ENCODE data around the gene PROX1.
"Not testable (repeated sequence)": the region's sequence is repeated elsewhere in the genome, so short reads cannot be mapped to it uniquely, and the experiment has no call there.

PROX1 gene

DNA sequence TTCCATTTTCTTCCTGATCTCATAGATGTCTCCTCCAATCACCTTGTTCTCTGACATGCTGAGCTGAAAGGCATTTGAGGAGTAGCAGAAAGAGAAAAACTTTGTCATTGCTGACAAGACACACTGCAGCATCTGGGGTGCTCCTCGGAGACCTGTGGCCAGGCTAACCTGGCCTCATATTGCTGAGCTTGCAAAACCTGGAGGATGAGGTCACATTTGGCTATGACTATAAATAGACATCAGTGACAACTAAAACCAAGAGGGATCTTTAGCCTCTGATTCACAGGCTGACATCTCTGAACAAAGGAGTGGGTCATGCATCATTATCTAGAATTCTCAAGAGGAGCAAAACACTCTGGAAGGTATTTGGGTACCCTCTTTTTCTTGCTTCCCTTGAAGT lies 83.7 kb downstream of the PROX1 start:
- DNase-seq (ENCODE audit: low read depth) = no peak

GRCh38 chr1:214072426-214073157 lies 84.8 kb downstream of the PROX1 start:
- no peak for DNase-seq (ENCODE audit: low read depth)

- DNase-seq (ENCODE audit: low read depth) = no peak
Observed at GRCh38 chr1:214074477-214074876, 86.7 kb downstream of the PROX1 start.

DNA sequence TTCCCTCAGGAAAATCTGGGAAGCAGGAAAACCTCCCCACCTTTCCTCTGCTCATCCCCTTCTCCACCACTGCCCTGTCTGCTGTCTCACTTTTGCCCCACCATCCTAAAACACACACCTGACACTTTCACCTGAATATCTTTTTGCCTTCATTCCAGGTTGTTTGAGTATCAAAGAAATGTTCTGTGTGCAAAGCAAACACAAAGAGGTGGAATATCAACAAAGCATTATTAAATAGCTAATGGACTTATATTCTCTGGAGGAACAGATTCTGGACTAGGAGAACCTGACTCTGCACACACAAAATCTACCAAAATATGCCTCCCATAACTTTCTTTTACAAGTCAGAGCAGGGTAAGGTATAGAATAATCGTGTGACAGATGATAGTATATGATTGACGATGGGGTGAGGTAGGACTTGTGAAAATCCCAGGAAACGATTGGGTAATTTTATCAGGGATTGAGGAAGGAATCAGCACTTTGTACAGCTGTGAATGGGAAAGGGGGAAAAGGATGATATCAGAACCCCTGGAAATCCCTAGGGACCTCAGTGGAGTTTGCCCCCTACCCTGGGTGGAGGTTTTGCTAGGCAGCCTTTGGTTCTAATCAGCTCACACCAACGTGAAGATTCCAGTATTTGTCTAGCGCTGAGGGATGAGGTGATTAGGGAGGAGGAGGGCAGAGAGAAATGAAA lies 87.7 kb downstream of the PROX1 start:
- DNase-seq (ENCODE audit: low read depth) = no peak

GRCh38 chr1:214075999-214076707 lies 88.4 kb downstream of the PROX1 start:
- DNase-seq (ENCODE audit: low read depth) = no peak

DNA sequence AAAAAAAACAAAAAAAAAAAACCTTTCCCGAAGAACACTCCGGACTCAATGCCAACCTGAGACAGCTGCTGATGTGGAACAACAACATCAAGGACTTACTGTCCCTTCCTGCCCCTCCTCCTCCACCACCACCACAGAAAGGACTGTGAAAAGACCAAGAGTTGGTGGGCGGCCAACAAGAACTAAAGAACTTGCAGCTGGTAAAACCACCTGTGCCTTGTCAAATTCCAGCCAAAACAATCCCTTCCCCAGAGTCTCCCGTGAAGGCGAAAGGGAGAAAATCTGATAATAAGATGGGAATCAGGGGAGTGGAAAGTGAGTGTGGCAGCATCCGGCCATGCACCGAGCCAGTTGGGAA lies 88.9 kb downstream of the PROX1 start:
- no peak for DNase-seq (ENCODE audit: low read depth)

GRCh38 chr1:214078950-214079349 lies 91.2 kb downstream of the PROX1 start:
- no peak for DNase-seq (ENCODE audit: low read depth)

DNA sequence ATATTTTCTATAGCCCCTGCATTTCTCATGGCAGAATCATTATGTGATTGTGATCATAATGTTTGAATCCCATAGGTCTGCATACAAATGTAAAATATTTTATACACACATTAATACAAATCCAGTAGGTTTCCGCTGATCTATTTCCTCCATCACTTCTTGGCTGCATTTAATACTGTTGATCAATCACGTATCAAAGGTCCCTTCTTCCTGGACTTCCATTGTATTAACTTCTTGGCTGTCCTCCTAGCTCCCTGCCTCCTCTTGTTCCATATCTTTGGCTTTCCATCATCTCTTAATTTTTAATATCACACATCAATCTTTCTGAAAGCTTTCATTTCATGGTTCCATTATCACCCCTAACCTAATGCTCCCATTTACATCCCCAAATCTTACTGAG lies 97.6 kb downstream of the PROX1 start:
- no peak for DNase-seq (ENCODE audit: low read depth)

- DNase-seq (ENCODE audit: low read depth) = no peak
Observed at GRCh38 chr1:214086945-214087344, 99.2 kb downstream of the PROX1 start.

DNA sequence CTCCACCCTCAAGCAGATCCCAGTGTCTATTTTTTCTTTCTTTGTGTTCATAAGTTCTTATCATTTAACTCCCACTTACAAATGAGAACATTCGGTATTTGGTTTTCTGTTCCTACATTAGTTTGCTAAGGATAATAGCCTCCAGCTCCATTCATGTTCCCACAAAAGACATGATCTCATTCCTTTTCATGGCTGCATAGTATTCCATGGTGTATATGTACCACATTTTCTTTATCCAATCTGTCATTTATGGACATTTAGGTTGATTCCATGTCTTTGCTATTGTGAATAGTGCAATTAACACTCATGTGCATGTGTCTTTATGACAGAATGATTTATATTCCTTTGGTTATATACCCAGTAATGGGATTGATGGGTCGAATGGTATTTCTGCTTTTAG lies 101.2 kb downstream of the PROX1 start:
- not testable (repeated sequence) for DNase-seq (ENCODE audit: low read depth)
